HK-2 (cell line): ENCODE data around the gene SPINK1.
"Not testable (repeated sequence)": the region's sequence is repeated elsewhere in the genome, so short reads cannot be mapped to it uniquely, and the experiment has no call there.

Source experiments
- DNase-seq: peaks from one replicate; pipeline ENCODE4 v3.0.0-alpha.2; 2018; ENCODE audit not compliant: unreplicated experiment

SPINK1 gene

GRCh38 chr5:147831465-147831864 lies at the start of gene SPINK1:
TSS of gene SPINK1 (minus strand) at chr5:147831671. CDS start at chr5:147831577, 94 bp downstream.
- DNase-seq, result no peak

GRCh38 chr5:147880487-147880886 lies 49.0 kb upstream of the SPINK1 start:
- no peak for DNase-seq

- no peak for DNase-seq
Observed at GRCh38 chr5:147879784-147880183, 48.3 kb upstream of the SPINK1 start.

- DNase-seq, result no peak
Observed at GRCh38 chr5:147878066-147878759, 46.7 kb upstream of the SPINK1 start, which contains the start of gene SCGB3A2. TSS of gene SCGB3A2 (plus strand) at chr5:147878711. CDS start at chr5:147878804, 93 bp downstream.

- DNase-seq, result no peak
Observed at GRCh38 chr5:147876626-147877025, 45.2 kb upstream of the SPINK1 start.

GRCh38 chr5:147876141-147876540 lies 44.7 kb upstream of the SPINK1 start:
- no peak for DNase-seq

- no peak for DNase-seq
Observed at GRCh38 chr5:147874910-147875367, 43.5 kb upstream of the SPINK1 start.

- DNase-seq, result not testable (repeated sequence)
Observed at GRCh38 chr5:147874118-147874875, 42.8 kb upstream of the SPINK1 start.

- not testable (repeated sequence) for DNase-seq
Observed at GRCh38 chr5:147872744-147873435, 41.4 kb upstream of the SPINK1 start.

GRCh38 chr5:147871980-147872549 lies 40.6 kb upstream of the SPINK1 start:
- DNase-seq, result not testable (repeated sequence)

GRCh38 chr5:147869892-147870291 lies 38.4 kb upstream of the SPINK1 start:
- DNase-seq, result not testable (repeated sequence)

- no peak for DNase-seq
Observed at GRCh38 chr5:147869112-147869511, 37.6 kb upstream of the SPINK1 start.

GRCh38 chr5:147863454-147864158 lies 32.1 kb upstream of the SPINK1 start:
- DNase-seq, result no peak

- DNase-seq, result no peak
Observed at GRCh38 chr5:147860641-147861025, 29.2 kb upstream of the SPINK1 start.

GRCh38 chr5:147859962-147860640 lies 28.6 kb upstream of the SPINK1 start:
- DNase-seq, result no peak

GRCh38 chr5:147858565-147858964 lies 27.1 kb upstream of the SPINK1 start:
- no peak for DNase-seq

GRCh38 chr5:147857302-147858129 lies 26.0 kb upstream of the SPINK1 start:
- DNase-seq, result peak; percentile 28

GRCh38 chr5:147856801-147857200 lies 25.3 kb upstream of the SPINK1 start:
- no peak for DNase-seq

GRCh38 chr5:147855774-147856069 lies 24.3 kb upstream of the SPINK1 start:
- DNase-seq, result no peak
